NOMO-1 treated with DMSO at 0.1 percent for 48 hours (cell line): ENCODE results near the gene MASP2.
"Not testable (repeated sequence)": the region's sequence is repeated elsewhere in the genome, so short reads cannot be mapped to it uniquely, and the experiment has no call there.

Experiments
- DNase-seq: peaks from one replicate; lab custom pipeline; 2025; ENCODE audit not compliant: unreplicated experiment; lab: John Stamatoyannopoulos, UW

MASP2 gene

DNA sequence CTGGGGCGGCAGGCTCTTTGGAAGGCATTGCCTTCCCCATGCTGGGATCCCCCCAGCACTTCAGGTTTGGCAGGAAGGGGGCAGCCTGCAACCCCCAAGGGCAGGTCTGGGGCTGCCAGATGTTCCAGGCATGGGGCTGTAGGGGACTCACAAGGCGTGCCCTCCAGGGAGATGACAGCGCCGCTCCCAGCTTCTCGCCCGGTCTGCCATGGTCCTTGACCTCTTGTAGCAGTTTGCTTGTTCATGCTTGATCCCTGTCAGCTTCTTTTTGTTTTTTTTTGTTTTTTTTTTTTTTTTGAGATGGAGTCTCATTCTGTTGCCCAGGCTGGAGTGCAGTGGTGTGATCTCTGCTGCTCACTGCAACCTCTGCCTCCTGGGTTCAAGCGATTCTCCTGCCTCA is 56.2 kb downstream of the MASP2 start:
- DNase-seq: no peak

DNA sequence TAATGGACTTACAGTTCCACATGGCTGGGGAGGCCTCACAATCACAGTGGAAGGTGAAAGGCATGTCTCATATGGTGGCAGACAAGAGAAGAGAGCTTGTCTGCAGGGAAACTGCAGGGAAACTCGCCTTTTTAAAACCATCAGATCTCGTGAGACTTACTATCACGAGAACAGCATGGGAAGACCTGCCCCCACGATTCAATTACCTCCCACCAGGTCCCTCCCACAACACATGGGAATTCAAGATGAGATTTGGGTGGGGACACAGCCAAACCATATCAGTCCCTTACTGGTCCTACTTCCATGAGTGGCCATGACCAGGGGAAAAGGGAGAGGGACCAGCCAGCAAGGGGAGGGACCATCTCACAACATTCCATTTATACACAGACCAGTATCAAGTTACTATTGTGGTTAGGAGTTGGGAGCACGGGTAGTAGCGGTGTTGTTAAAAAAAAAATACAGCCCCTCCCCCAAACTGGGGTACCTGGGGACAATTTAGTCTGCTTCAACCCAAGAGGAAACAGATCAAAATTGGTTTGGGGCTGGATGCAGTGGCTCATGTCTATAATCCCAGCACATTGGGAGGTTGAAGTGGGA is 57.0 kb downstream of the MASP2 start:
- DNase-seq: not testable (repeated sequence)

DNA sequence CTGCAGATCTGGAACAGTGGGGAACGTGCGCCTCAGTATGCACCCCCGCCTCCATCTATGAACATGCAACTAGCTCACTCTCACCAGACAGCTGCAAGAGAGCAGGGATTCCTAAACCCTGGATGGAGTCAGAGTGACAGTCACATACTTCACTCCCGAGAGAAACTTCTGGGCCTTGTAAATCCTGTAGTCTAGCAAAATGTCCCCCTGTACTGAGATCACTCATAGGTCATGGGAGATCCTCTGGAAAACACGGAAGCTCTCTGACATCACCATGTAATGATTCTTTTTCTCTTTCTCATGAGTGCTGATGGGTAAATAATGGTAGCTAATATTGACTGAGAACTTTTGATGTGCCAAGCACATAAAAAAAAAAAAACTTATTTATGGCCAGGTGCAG is 57.9 kb downstream of the MASP2 start:
- DNase-seq: no peak

DNA sequence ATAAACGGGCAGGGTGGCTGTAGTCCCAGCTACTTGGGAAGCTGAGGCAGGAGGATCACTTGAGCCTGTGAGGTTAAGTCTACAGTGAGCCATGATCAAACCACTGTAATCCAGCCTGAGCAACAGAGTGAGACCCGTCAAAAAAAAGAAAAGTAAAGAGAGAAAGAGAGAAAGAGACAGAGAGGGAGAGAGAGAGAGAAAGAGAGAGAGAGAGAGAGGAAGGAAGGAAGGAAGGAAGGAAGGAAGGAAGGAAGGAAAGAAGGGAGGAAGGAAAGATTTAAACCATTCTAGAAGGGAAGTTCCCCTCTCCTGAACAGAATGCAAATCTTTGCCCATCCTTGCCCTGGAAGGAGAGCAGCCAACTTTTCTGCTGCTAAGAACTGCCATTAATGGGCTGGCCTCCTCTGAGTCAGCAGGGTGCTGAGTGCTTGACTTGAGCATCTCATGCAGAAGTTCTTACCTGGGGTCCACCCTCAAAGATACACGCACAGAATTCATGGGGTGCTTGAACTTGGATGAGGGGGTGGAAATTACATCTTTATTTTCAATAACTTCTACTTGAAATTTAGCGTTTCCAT is 59.1 kb downstream of the MASP2 start:
- DNase-seq: no peak

DNA sequence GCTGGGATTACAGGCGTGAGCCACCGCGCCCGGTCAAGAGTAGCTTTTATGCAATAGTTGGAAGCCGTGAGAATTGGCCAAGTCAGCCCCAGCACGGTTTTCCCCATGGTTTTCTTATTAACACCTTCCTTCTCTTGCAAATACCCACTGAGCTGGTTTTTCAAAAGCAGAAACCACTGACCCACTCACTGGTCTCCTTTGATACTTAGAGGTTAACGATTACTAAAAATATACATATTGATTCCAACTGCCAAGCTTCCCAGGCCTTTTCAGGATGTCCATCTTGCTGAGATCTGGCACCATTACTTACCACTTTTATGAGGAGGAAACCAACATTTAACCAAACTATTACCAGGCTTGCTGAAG is 60.5 kb downstream of the MASP2 start:
- no peak for DNase-seq

DNA sequence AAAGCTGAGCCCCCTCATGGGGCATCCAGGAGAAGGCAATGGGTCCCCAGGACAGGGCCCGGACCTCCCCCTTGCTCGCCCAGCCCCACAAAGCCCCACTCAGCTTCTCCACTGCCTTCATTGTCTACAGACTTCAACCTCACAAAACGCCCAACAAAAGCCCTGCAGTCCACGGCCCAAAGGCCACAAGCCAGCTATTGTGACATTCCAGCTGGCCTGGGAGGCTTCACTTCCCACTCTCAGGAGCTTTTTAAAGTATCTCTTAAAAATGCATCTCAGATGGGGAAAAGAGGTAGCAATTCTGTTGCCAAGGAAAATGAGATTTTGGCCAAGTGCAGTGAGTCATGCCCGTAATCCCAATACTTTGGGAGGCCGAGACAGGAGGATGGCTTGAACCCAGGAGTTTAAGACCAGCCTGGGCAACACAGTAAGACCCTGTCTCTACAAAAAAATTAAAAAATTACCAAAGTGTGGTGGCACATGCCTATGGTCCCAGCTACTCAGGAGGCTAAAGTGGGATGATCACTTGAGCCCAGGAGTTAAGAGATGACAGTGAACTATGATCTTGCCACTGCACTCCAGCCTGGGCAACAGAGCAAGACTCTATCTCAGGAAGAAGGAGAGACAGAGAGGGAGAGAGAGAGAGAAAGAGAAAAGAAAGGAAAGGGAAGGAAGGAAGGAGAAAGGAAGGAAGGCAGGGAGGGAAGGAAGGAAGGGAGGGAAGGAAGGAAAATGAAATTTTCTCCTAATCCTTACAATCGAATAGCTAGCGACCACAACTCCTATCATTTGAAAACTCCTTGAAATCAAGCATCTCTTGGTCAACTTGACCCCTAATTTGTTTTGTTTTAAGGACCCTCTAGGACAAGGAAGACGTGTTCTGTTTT is 66.0 kb downstream of the MASP2 start:
- no peak for DNase-seq

DNA sequence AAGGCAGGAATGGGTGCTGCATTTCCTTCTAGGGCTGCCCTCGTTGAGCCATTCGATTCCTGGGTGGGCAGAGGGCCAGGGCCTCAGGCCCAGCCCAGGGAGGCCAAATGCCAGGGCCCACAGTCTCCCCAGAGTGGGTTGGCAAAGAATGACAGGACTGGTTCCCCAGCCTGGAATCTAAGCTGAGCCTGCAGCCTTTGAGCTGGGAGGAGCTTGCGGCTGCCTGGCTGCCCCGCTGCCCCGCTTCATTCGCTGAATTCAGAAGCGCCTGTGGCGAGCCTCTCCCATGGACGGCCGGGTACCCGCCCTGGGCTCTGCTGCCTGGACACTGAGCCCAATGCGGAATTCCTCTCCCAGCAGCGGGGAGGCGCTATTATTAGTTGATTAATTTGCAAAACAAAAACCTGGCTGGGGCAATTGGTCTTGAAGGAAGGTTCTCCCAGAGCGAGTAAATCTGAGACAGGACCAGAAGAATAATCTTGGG is 66.9 kb downstream of the MASP2 start:
- DNase-seq: no peak

DNA sequence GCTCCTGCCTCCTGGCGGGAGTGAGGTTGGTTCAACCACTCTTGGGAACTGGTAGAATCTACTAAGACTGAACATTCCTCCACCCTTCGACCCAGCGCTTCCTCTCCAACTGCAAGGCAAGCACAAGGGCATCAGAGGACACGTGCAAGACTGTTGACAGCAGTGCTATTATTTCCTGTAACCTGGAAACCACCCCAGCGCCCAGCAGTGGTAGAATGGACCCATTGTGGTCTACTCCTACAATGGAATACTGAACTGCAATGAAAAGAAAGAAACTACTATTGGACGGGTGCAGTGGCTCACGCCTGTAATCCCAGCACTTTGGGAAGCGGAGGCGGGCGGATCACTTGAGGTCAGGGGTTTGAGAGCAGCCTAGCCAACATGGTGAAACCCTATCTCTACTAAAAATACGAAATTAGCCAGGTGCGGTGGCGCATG is 67.5 kb downstream of the MASP2 start:
- no peak for DNase-seq

DNA sequence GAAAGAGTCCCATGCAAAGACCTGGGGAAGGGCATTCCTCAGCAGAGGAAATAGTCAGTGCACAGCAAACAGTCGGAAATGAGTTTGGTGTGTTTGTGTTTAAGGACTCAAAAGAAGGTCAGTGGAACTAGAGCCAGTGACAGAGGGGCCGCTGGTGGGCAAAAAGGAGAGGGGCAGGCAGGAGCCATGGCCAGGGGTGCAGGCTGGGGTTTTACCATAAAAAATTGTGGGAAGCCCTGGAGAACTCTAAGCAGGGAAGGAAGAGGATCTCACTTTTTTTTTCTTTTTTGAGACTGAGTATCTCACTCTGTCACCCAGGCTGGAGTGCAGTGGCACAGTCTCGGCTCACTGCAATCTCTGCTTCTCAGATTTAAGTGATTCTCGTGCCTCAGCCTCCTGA is 68.3 kb downstream of the MASP2 start:
- DNase-seq: no peak
